GM23248 (cell line): Measurements from ENCODE around the gene IQGAP2. TPM values are rescaled to one million over a fixed set of nuclear protein-coding genes. Genes with fewer than 3 reads are reported as not detected.

ENCODE experiments used
- DNase-seq: peaks from one replicate; pipeline ENCODE4 v3.0.0-alpha.2; 2015
- H2AFZ ChIP-seq: fragments of 200-600 bp; sonication (generic); 2 replicates; pipeline ENCODE4 v1.6.1; 2016; ENCODE audit warnings: antibody characterized with exemption
- H3F3A ChIP-seq: fragments of 200-600 bp; sonication (generic); 2 replicates; pipeline ENCODE4 v1.6.1; 2016; ENCODE audit warnings: mild to moderate bottlenecking, antibody characterized with exemption, mixed run types; ENCODE audit not compliant: insufficient read depth
- H3K27ac ChIP-seq: fragments of 200-600 bp; sonication (generic); 2 replicates; pipeline ENCODE4 v1.5.1; 2016; ENCODE audit warnings: mild to moderate bottlenecking
- H3K27me3 ChIP-seq: fragments of 200-600 bp; sonication (generic); replicated peaks from 2 replicates; pipeline ENCODE4 v1.6.1; 2016; ENCODE audit warnings: mild to moderate bottlenecking; ENCODE audit not compliant: insufficient read depth
- H3K36me3 ChIP-seq: fragments of 200-600 bp; sonication (generic); 2 replicates; pipeline ENCODE4 v1.6.1; 2016; ENCODE audit warnings: low read depth, mild to moderate bottlenecking
- H3K4me1 ChIP-seq: fragments of 200-600 bp; sonication (generic); 2 replicates; pipeline ENCODE4 v1.6.1; 2016; ENCODE audit warnings: mild to moderate bottlenecking; ENCODE audit not compliant: insufficient read depth
- H3K4me2 ChIP-seq: fragments of 200-600 bp; sonication (generic); one replicate; pipeline ENCODE4 v1.6.1; 2016; ENCODE audit warnings: mild to moderate bottlenecking; ENCODE audit not compliant: unreplicated experiment
- H3K4me3 ChIP-seq: fragments of 200-600 bp; sonication (generic); 2 replicates; pipeline ENCODE4 v1.5.1; 2016; ENCODE audit warnings: mild to moderate bottlenecking
- H3K79me2 ChIP-seq: fragments of 200-600 bp; sonication (generic); 2 replicates; pipeline ENCODE4 v1.6.1; 2016; ENCODE audit warnings: mild to moderate bottlenecking; ENCODE audit not compliant: insufficient read depth
- H3K9ac ChIP-seq: fragments of 200-600 bp; sonication (generic); 2 replicates; pipeline ENCODE4 v1.6.1; 2016; ENCODE audit warnings: mild to moderate bottlenecking
- H3K9me2 ChIP-seq: fragments of 200-600 bp; sonication (generic); 2 replicates; pipeline ENCODE4 v1.6.1; 2016; ENCODE audit warnings: mixed run types, mild to moderate bottlenecking, moderate library complexity; ENCODE audit not compliant: insufficient read depth
- H3K9me3 ChIP-seq: fragments of 200-600 bp; sonication (generic); one replicate; pipeline ENCODE4 v1.6.1; 2017; ENCODE audit warnings: low read depth
- H4K20me1 ChIP-seq: fragments of 200-600 bp; sonication (generic); 2 replicates; pipeline ENCODE4 v1.6.0; 2016; ENCODE audit not compliant: insufficient read depth
- EZH2 ChIP-seq: fragments of 200-600 bp; sonication (generic); IDR thresholded peaks from 2 replicates; pipeline ENCODE4 v1.6.1; 2018; ENCODE audit warnings: antibody characterized with exemption, mild to moderate bottlenecking; ENCODE audit not compliant: insufficient read depth, poor library complexity, severe bottlenecking
- EZH2phosphoT487 ChIP-seq: fragments of 200-600 bp; sonication (generic); IDR thresholded peaks from 2 replicates; pipeline ENCODE4 v1.6.1; 2018; ENCODE audit warnings: antibody characterized with exemption, moderate library complexity, mild to moderate bottlenecking, low read depth; ENCODE audit not compliant: insufficient read depth
- WGBS, 2 experiments: methylation state at CpG; one replicate each; pipeline ENCODE4 v1.1.6; 2015 to 2017; ENCODE audit warnings: low lambda C conversion rate in 2 of 2, low coverage in 1 of 2; ENCODE audit errors: missing lambda C conversion rate in 2 of 2; 5-methylcytosine and 5-hydroxymethylcytosine counted together
- in situ Hi-C: fragments of 300-500 bp; cut with MboI; formaldehyde crosslinking; loops from 2 replicates; pipeline ENCODE4 v1.15.0; 2020
- polyA plus RNA-seq: library from polyadenylated mRNA; unstranded; fragments of >200 nt; fragmentation: Nextera tagmentation; extraction: Ambion mirVana; gene quantifications from 2 replicates; pipeline ENCODE4 v1.2.1, GENCODE V29; 2016
- total RNA-seq: library from RNA; depleted of rRNA; stranded (reverse); fragments of >200 nt; shearing (Covaris generic); gene quantifications from 2 replicates; pipeline ENCODE4 v1.2.3, GENCODE V29; 2014

The IQGAP2 gene
- total and polyA plus RNA-seq, 2 experiments from 2014 or later, result 0.11 TPM; not detected in 1

GRCh38 chr5:76612942-76613341 is 209.9 kb downstream of the IQGAP2 start:
- DNase-seq, result no peak
- no peaks in the 10 kb centered on the region for H3K36me3 ChIP-seq
- H3K4me2 ChIP-seq, result no peak overlapping the region
- WGBS, 2 experiments, result 47 to 50% methylated on average over 5 of the region's 5 CpGs
- no peaks in the 10 kb centered on the region; the same call in 1 of the 2 replicates for H3K4me1 ChIP-seq
- H3K27ac ChIP-seq, result no peak overlapping the region
- H3K9ac ChIP-seq, result no peak overlapping the region
- H3K79me2 ChIP-seq, result no peaks in the 10 kb centered on the region
- H4K20me1 ChIP-seq, result no peaks in the 10 kb centered on the region
- no peaks in the 10 kb centered on the region for H3K9me3 ChIP-seq
- no peak overlapping the region for H3K4me3 ChIP-seq
- in situ Hi-C loops, result no loop called here
- TF ChIP-seq EZH2 (no peak), EZH2phosphoT487 (no peak)
- no peaks in the 10 kb centered on the region for H3K9me2 ChIP-seq
- no peaks in the 10 kb centered on the region for H3F3A ChIP-seq
- no peak overlapping the region for H2AFZ ChIP-seq
- peaks cover 36% of the 10 kb centered on the region for H3K27me3 ChIP-seq

GRCh38 chr5:76615759-76616158 is 212.7 kb downstream of the IQGAP2 start:
- TF ChIP-seq EZH2phosphoT487 (no peak), EZH2 (no peak)
- H3K9me3 ChIP-seq, result no peaks in the 10 kb centered on the region
- no peak overlapping the region for H2AFZ ChIP-seq
- peaks cover 28% of the 10 kb centered on the region; the same call in 1 of the 2 replicates for H3K27me3 ChIP-seq
- DNase-seq, result no peak
- H3K79me2 ChIP-seq, result no peaks in the 10 kb centered on the region
- H3K27ac ChIP-seq, result no peak overlapping the region
- no peak overlapping the region for H3K4me3 ChIP-seq
- in situ Hi-C loops, result no loop called here
- H4K20me1 ChIP-seq, result no peaks in the 10 kb centered on the region
- no peaks in the 10 kb centered on the region for H3K9me2 ChIP-seq
- H3K36me3 ChIP-seq, result no peaks in the 10 kb centered on the region
- H3K4me2 ChIP-seq, result no peak overlapping the region
- no peaks in the 10 kb centered on the region; the same call in 1 of the 2 replicates for H3K4me1 ChIP-seq
- H3F3A ChIP-seq, result no peaks in the 10 kb centered on the region
- 44 to 51% methylated on average over 2 of the region's 2 CpGs for whole genome bisulfite sequencing, 2 experiments
- no peak overlapping the region for H3K9ac ChIP-seq

DNA sequence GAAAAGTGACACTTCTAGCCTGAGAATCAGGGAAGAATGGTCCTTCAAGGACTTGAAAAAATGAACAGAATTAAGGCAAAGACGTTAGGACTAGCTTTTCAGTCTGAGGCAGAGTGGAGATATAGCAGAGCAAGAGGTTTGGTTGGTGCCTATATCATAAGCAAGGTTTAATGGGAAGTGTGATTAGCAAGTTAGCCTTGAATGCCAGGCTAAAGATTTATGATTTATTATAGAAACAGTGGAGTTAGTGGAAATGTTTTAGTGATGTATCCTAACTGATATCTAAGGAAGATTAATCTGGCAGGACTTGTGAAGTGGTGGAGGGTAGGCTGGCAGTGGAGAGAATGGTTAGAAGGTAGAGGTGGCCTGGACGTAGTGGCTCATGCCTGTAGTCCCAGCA is 213.1 kb downstream of the IQGAP2 start:
- H3F3A ChIP-seq, result no peaks in the 10 kb centered on the region
- TF ChIP-seq EZH2phosphoT487 (no peak), EZH2 (no peak)
- no peaks in the 10 kb centered on the region for H3K9me2 ChIP-seq
- H3K4me2 ChIP-seq, result no peak overlapping the region
- no peak overlapping the region for H3K27ac ChIP-seq
- H3K4me3 ChIP-seq, result no peak overlapping the region
- H4K20me1 ChIP-seq, result no peaks in the 10 kb centered on the region
- H3K36me3 ChIP-seq, result no peaks in the 10 kb centered on the region
- WGBS, 2 experiments, result 56 to 64% methylated on average over 2 of the region's 2 CpGs
- in situ Hi-C loops, result no loop called here
- no peak overlapping the region for H2AFZ ChIP-seq
- DNase-seq, result no peak
- no peaks in the 10 kb centered on the region; the same call in 1 of the 2 replicates for H3K4me1 ChIP-seq
- no peak overlapping the region for H3K9ac ChIP-seq
- no peaks in the 10 kb centered on the region for H3K79me2 ChIP-seq
- no peaks in the 10 kb centered on the region for H3K9me3 ChIP-seq
- peaks cover 29% of the 10 kb centered on the region; the same call in 1 of the 2 replicates for H3K27me3 ChIP-seq

- H3K27me3 ChIP-seq, result peaks cover 31% of the 10 kb centered on the region
- no peaks in the 10 kb centered on the region for H3K79me2 ChIP-seq
- no peaks in the 10 kb centered on the region for H4K20me1 ChIP-seq
- no peak overlapping the region for H3K4me3 ChIP-seq
- H3F3A ChIP-seq, result no peaks in the 10 kb centered on the region
- no peaks in the 10 kb centered on the region for H3K36me3 ChIP-seq
- in situ Hi-C loops, result no loop called here
- DNase-seq, result no peak
- H3K4me1 ChIP-seq, result no peaks in the 10 kb centered on the region; the same call in 1 of the 2 replicates
- no peak overlapping the region for H3K4me2 ChIP-seq
- no peak overlapping the region for H3K27ac ChIP-seq
- no peak overlapping the region for H2AFZ ChIP-seq
- H3K9ac ChIP-seq, result no peak overlapping the region
- no peaks in the 10 kb centered on the region for H3K9me3 ChIP-seq
- no peak for TF ChIP-seq EZH2phosphoT487
- TF ChIP-seq EZH2, result no peak
- H3K9me2 ChIP-seq, result no peaks in the 10 kb centered on the region
- WGBS, 2 experiments, result 65 to 78% methylated on average over 4 of the region's 4 CpGs
Measured at GRCh38 chr5:76617229-76617628, 214.1 kb downstream of the IQGAP2 start.

DNA sequence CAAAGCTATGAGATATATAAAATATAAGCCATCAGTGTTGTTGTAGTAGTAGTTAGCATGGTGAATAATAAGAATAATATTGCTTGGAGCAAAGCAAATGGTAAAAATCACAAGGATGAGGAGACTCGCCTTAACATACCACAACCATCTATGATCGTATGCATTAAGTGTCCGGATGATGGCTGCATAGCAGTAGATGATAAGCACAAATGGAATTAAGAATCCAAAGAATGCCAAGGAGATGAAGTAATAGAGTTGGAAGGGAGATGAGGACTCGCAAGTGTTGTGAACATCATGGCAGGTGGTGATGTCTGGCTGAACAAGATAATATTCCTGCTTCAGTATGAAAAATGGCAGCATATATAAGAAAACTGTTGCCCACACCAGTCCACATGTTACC is 214.6 kb downstream of the IQGAP2 start:
- peaks cover 36% of the 10 kb centered on the region for H3K27me3 ChIP-seq
- H3K9ac ChIP-seq, result no peak overlapping the region
- H3K4me1 ChIP-seq, result no peaks in the 10 kb centered on the region; the same call in 1 of the 2 replicates
- in situ Hi-C loops, result no loop called here
- no peak overlapping the region for H2AFZ ChIP-seq
- no peaks in the 10 kb centered on the region for H3K9me3 ChIP-seq
- no peaks in the 10 kb centered on the region for H3K9me2 ChIP-seq
- H3F3A ChIP-seq, result no peaks in the 10 kb centered on the region
- TF ChIP-seq EZH2phosphoT487 (no peak), EZH2 (no peak)
- DNase-seq, result peak; percentile 28
- no peaks in the 10 kb centered on the region for H3K79me2 ChIP-seq
- H3K4me3 ChIP-seq, result no peak overlapping the region
- no peaks in the 10 kb centered on the region for H3K36me3 ChIP-seq
- WGBS, 2 experiments, result 70 to 71% methylated on average over 4 of the region's 4 CpGs
- no peak overlapping the region for H3K4me2 ChIP-seq
- H4K20me1 ChIP-seq, result no peaks in the 10 kb centered on the region
- no peak overlapping the region for H3K27ac ChIP-seq
